HG03432 (cell line): Measurements from ENCODE around the gene EEIG1.

Experiments used
- ATAC-seq: cut with Tn5 transposase; IDR thresholded peaks from one replicate; pipeline ENCODE4 v1.9.1; 2021; ENCODE audit warnings: mild to moderate bottlenecking, moderate library complexity; ENCODE audit not compliant: unreplicated experiment

EEIG1 gene

DNA sequence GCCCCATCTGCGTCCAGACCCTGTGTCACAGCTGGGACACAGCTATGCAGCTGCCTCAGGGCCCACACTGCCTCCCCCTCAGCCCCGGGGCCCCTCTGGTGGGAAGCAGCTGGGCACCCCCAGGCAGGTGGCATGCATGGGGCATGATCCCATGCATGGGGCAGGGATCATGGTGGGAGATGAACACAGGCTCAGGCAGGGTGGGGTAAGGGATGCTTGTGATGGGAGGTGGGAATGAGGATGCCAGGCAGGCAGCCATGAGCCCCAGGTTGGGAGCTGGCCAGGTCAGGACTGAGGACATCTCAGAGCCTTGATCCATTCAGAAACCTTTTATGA, 19.7 kb downstream of the EEIG1 start:
- no peak for ATAC-seq

DNA sequence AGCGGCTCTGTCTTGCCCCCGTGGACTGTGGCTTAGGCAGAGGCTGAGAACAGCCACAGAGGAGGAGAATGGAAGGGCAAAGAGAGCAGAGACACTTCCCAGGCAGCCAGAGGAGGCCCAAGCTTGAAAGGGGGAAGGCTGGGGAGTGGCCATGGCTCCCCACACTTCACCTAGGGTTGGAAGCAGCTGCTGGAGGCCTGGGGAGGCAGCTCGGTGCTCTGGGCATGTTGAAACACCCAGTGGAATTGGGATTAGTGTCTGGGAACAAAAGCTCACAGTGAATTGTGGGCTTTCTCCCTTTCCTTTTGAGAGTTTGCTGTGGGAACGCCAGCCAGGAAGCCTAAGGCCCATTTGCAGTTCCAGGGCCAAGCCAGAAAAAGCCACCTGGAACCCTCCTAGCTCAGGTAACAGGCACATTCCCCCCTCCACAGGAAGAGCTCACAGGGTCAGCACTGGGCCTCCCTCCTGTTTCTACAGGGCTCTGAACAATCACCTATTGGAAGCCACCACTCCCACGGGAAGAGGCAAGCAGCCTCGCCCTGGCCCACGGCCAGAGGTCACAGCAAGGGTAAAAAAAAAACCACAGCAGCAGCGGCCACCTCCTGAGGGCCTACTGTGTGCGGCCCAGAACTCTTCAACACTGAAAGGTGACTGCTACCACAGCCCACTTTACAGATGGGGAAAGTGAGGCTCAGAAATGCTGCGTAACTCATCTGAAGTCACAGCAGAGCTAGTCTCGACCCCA, 20.2 kb downstream of the EEIG1 start:
- no peak for ATAC-seq

DNA sequence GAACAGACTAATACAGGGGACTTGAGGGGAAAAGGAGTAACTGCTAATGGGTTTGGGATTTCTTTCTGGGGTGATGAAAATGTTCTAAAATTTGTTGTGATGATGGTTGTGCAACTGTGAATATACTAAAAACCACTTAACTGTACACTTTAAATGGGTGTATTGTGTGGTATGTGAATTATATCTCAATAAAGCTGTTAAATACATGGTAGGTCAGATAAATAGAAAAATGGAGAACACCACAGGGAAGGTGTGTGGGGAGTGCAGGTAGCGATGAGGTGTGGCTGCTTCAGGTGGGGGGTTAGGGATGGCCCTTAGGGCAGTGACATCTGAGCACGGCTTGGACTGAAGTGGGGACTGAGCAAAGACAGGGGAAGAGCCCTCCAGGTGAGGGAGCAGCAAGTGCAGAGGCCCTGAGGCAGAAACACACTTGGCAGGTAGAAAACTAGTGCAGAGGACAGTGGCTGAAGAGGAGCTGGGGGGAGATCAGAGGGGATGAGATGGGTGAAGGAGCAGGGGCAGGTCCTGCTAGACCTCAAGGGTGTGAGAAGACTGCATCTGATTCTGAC, 20.9 kb downstream of the EEIG1 start:
- ATAC-seq = no peak

DNA sequence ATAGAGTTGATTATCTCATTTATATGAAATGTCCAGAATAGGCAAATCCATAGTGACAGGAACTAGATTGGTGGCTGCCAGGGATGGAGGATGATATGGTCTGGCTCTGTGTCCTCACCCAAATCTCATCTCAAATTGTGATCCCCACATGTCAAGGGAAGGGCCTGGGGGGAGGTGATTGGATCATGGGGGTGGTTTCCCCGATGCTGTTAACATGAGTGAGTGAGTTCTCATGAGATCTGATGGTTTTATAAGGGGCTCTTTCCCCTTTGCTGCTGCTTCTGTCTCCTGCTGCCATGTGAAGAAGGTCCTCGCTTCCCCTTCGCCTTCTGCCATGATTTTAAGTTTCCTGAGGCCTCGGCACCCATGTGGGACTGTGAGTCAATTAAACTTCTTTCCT, 21.4 kb downstream of the EEIG1 start:
- ATAC-seq = no peak

DNA sequence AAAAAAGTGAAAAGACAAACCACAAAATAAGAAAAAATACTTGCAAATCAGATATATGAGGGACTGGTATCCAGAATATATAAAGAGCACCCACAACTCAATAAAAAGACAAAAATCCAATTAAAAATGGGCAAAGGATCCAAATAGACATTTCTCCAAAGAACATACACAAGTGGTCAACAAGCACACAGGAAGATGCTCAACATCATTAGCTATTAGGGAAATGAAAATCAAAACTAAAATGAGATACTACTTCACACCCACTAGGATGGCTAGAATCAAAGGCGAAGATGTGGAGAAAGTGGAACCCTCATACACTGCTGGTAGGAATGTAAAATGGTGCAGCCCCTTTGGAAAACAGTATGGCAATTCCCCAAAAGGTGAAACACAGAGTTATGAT, 22.1 kb downstream of the EEIG1 start:
- no peak for ATAC-seq

DNA sequence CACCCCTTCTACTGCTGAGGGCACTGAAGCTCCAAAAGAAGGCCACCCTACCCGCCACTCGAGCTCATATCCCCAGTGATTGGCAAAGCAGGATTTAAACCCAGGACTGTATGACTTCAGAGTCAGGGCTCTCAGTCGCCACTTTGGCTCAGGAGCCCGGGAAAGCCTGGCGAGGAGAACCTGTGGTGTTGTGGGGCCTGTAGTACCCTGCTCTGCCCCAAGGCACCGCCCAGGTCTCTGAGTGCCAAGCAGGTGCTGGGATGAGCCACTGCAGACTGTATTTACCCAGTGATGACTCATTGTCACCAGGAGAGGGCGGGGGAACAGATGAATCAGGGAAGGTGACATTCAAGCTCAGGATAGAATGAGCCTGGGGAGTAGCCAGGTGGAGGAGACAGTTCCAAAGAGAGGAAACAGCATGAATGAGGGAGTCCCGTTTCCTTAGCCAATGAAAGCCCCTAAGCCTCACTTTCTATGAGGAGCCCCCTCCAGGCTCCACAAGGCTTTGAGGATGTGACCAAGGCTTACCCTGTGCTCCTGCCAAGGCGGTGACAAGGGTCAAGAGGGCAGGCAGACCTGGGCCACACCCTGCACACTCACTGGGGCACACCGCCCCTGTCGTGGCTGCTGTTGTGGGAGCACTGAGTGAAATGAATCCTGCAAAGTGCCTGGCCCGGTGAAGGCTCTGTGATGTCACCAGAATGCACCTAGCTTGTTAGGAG, 25.3 kb downstream of the EEIG1 start:
- ATAC-seq = peak; percentile 68

DNA sequence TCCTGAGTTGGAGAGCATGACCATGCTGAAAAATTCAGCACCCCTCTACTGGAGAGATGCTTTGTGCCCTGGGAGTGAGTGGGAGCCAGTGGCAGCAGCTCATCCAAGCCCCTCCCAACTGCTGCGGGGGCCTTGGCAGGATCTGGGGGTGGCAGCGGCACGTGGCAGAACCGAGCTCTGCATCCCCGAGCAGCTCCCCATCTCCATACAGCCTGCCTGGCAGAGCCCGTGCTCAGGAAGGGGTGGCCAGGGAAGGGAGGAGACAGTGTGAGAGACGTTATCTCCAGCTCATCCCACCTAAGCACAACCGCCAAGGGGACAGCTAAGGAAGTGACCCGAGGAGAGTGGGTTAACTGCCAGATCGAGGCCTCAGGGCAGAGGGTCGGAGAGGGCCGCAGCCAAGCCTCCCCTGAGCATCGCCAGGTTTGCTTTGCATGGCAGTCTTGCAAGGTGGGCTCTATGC, 25.9 kb downstream of the EEIG1 start:
- no peak for ATAC-seq

DNA sequence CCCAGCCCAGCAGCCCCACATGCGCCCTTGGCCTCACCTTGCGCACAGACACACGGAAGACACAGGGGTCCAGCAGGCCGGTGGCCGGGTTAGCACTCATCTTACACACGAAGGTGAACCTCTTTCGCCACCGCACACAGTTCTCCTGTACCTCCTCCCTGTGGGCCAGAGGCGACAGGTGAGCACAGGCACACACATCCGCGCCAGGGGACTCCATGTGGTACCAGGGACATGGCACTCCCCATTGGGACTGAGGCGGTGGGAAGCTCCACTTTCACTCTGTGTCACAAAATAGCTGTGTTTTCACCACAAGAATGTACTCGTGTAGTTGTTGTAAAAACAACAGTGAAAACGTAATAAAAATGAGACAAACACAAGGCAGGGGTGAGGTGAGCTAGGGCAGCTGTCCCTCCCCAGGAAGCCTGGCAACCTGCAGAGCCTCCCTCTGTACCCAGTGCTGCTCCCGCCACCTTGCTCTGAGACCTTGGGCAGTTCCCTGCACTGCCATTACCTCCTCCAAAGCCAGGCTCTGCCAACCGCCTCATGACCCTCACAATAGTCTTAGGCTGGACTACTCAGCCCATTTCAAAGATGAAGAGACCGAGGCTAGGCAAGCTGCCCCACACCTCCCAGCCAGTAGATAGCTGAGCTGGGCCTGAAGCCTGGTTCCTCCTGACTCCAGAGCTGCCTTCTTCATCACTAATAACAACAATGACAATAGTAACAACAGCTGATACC, 26.9 kb downstream of the EEIG1 start:
- no peak for ATAC-seq

DNA sequence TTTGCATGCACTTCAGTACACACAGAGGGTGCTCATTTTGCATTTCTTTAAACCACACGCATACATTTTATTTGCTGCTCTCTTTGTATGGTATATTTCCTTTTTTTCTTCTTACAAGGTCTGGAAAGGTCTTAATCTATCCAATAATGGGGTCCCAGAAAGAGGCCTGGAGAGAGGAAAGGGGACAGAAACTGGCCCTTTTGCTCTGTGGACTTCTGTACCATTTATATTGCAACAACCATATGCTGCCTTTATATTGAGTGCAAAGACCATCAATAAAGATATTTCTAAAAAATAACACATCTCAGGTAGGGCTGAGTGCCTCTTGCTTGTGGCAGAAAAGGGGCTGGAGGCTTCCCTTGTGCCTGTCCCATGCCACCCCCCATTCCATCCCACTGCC, 27.6 kb downstream of the EEIG1 start:
- ATAC-seq = no peak

DNA sequence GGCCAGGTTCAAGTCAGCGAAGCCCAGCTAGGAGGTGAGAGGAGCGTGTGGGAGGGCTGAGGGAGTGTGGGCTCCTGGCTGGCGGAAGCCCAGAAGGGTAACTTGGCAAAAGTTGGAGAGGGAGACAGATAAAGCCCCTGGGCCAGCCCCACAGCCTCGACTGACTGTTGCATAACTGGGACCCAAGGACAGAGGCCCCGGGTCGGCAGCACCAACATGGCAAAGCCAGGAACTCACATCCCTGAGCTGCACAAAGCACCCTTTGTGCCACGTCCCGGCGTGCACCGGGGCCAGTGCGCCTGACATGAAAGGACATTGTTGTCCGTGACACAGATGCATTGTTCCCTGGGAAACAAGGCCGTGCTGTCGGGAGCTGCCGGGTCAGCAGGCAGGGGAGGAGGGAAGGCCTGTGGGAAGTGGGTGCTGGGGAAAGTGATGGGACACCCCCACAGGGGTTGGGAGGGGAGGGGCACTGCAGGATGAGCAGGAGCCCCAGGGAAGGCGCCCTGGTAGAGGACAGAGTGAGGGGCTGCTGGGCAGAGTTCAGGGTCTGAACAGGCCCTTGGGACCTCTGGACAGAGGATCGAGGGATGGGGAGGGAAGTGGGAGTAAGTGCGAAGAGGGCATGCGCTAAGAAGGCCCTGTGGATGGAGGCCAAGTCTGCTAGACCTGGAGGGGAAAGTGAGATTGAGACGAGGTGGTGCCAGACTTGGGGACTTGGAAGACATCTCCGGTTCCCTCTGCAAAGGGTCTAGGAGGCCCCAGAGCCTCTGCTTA, 30.1 kb downstream of the EEIG1 start:
- no peak for ATAC-seq

DNA sequence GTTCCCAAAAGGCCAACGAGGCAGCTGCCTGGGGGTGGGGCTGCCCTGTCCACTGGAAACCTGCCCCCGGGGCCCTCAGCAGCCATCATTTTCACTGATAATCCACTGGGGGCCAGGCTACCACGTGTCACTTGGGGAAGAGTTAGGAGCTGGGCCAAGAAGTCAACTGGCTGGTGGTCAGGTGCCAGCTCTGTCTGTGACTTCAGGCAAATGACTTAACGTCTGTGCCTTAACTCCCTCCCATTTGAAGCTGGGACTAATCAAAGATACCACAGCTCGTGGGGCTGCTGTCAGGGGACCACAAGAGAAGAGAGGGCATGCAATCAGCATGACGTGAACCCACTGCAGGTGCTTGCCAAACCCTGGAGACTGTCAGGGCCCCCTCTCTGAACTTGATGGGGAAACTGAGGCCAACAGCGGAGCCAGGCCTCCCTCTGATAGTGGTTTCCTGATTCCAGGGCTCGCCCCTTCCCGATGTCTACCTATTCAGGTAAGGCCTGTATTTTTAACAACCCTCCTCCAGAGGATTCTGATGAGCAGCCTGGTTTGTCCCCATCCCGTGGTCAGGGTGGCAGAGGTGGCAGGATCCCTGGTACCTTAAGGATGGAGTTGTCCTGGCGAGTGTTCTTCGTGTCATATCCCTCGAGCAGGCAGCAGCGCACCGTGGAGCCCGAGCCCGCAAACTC, 30.8 kb downstream of the EEIG1 start:
- ATAC-seq = no peak

DNA sequence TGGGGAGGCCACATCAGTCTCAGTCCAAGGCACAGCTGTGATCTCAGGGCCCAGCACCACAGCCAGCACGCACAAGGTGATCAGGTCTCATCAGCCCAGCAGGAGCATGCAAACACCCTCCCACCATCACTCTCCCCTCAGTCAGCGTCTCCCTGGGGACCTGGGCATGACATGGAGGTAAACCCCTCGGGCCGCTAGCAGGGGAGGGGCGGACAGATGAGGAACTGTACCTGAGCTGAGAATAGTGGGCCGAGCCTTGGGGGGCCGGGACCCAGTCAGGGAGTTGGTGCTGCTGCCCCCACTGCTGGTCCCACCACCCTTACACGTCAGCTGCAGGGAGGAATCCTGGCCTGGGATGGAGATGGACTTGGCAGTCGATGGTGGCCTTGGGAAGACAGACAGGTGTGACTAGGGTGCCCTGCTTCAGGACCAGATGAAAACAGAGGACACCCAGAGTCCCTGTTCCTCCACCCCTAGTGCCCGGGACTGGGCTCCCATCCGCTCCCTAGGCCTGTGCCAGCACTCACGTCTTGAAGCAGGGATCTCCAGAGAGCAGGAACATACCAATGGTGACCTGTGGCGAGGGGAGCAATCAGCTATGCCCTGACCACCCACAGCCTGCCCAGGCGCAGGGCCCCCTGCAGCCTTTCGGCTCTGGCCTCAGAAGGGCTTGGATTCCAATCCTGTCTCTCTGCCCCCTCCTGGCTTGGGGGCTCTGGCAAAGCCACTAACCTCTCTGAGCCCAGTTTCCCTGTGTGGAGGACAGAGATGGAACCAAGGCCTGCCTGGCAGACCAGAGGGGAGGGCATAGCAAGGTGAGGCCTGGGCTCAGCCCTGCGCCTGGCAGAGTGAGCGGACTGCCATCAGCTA, 32.7 kb downstream of the EEIG1 start:
- ATAC-seq = no peak

DNA sequence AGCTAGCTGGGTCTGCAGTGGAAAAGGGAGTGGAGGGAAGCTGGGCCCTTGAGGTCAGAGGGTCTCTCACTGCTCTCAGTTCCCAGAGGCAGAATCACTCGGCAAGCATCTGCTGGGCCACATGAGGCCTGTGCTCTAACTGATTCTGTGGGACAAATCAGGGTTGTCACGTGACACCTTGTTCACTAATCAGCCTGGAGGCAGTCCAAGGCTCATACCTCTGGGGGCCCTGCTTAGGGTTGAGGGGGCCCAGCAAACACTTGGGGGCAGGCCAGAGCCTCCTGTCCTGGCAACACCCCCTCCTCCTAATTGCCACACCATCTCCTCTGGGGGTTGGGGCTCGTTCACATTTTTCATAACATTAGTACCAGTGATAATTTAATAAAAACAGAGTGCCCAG, 34.1 kb downstream of the EEIG1 start:
- ATAC-seq = no peak

DNA sequence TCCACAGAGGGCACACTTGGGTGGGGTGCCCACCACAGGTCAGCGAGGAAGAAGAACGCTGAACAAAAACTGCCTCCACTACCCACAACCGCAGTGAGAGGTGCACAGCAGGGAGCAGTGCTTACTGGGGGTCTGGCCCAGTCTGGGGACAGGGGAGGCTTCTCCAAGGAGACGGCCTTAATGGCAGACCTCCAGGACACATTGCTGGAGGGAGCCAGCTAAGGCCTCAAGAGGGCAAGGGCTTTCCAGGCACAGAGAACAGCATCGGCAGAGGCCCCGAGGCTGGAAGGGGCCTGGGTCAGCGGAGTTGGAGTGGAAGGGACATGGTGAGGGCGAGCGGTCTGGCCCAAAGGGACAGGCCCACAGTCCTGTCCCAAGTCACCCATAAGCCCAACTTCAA, 34.8 kb downstream of the EEIG1 start:
- no peak for ATAC-seq

DNA sequence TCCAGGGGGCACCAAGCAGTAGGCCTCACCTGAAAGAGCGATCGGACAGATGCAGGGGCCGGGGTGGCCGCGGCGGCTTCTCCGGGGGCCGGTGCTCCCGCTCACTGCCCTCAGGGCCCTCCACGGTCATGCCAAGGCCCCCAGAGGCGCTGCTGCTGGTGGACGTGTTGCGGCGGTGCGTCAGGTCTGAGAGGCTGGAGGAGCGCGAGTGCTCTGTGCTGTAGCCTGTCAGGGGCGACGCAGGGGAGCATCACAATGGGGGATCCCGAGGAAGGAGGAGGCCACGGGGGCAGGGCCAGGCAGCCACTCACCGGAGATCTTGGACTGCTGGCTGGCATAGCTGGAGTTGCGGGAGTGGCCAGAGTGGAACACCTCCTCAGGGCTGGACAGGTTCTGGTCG, 35.5 kb downstream of the EEIG1 start:
- ATAC-seq = no peak

DNA sequence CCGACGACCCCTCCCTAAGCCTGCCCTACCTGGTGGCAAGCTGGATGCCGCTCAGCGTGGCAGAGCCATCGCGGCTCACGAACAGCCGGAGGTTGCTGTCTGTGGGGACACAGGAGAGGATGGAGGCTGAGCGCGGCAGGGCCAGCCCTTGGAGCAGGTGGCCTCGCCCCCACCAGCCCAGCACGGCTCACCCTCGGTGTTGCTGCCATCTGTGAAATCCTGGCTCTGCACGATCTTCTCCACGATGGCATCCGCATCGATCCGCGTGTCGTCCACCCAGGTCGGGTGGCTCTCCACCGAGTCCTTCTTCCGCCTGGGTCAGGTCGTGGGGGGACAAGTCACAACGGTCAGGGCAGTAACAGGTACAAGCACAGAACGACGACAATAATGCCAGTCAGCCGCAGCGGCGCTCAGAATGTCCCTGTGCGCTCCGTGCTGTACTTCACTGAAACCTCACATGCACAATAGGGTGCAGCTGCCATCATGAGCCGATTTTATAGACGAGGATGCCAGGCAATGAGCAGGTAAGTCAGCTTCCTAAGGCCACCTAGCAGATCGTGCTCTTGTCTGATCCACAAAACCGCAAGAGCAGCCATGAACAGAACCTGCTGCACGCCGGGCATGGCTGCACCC, 36.1 kb downstream of the EEIG1 start:
- no peak for ATAC-seq

DNA sequence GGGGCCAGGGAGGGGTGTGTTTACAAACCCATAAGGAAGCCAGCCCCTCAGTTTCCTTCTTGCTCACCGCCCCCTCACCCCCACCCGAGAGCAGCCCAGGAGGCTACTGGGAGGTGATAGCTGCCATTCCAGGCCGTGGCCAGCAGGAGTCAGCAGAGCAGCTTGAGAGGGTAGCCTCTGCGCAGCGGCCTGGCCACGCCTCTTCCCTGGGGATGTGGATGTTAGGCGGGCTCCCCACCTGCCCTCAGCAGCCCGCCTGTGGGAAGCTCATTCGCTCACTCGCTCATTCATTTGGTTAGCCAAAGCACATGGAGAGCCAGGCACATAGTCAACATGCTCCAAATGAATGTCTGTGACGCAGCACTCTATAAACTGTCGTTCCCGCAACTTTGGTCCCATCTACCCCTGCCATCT, 37.1 kb downstream of the EEIG1 start:
- ATAC-seq = peak; percentile 73

DNA sequence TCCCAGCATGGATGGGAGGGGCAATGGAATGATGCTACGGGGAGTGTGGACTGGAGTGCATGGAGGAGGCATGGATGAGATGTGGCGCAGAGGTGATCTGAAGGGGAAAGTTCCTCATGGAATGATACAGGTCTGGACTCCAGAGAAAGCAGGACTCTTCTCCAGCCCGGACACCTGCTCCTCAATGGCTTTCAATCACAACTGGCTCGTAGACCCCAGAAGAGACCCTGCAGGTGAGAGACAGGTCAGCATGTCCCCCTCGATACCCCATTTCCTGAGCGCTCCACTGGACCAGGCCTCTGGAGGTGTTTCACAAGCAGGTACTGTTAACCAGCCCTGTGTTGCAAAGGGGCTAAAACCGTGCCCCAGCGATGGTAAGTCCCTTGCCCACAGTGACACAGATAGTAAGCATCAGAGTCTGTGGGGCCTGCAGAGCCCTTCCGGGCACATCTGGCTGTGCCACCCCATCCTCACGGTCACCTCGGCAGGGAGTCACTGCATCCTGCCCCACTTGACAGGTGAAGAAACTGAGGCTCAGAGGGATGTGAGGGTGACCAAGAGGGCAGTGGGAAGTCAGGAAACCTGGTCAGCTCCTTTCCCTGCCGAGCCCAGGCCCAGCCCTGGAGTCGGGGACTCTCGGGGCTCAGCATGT, 37.7 kb downstream of the EEIG1 start:
- ATAC-seq = no peak
